Caco-2 (cell line): ENCODE measurements around the gene NOX3. TPM values are rescaled to one million over a fixed set of nuclear protein-coding genes. Genes with fewer than 3 reads are reported as not detected.

Experiments used
- Bru-seq: library from RNA; stranded (reverse); fragments of 400-500 nt; gene quantifications from one replicate; lab custom pipeline; 2021; lab: Mats Ljungman, UMichigan
- BruChase-seq, 2 experiments: library from RNA; stranded (reverse); fragments of 400-500 nt; gene quantifications; one replicate each; lab custom pipeline; 2021; lab: Mats Ljungman, UMichigan
- BruUV-seq: library from RNA; stranded (reverse); fragments of 400-500 nt; replicated peaks from 2 replicates; lab custom pipeline; 2021; lab: Mats Ljungman, UMichigan
- CTCF ChIA-PET: fragments of 300-600 bp; sonication (Branson Sonifier 250); formaldehyde crosslinking; loops from one replicate; lab custom pipeline; 2022; ENCODE audit warnings: antibody characterized with exemption; lab: Charles Lee
- POLR2A ChIA-PET: fragments of 300-600 bp; sonication (Branson Sonifier 250); formaldehyde crosslinking; loops from one replicate; lab custom pipeline; 2022; ENCODE audit warnings: antibody characterized with exemption; lab: Charles Lee
- DNase-seq, 2 experiments: peaks; one replicate each; pipeline versions ENCODE4 v3.0.0 to v3.0.0-alpha.2; 2020 to 2022
- H3K27me3 ChIP-seq: replicated peaks from 2 replicates; pipeline ENCODE4 v1.6.0; 2011; ENCODE audit warnings: low read length; ENCODE audit not compliant: control insufficient read depth, insufficient read depth
- H3K36me3 ChIP-seq: 2 replicates; pipeline ENCODE4 v1.5.1; 2011; ENCODE audit warnings: low read length; ENCODE audit not compliant: control insufficient read depth, insufficient read depth
- H3K4me1 ChIP-seq: fragments of 250-450 bp; sonication (Bioruptor Pico); 2 replicates; pipeline ENCODE4 v1.5.1; 2020; ENCODE audit warnings: mild to moderate bottlenecking
- H3K4me3 ChIP-seq: 2 replicates; pipeline ENCODE4 v1.5.1; 2011; ENCODE audit warnings: low read depth, mild to moderate bottlenecking, control low read depth, low read length
- H3K9me3 ChIP-seq: fragments of 250-450 bp; sonication (Bioruptor Pico); 2 replicates; pipeline ENCODE4 v1.5.1; 2020; ENCODE audit warnings: mild to moderate bottlenecking, moderate library complexity
- H3K27ac Mint-ChIP-seq: one replicate; pipeline ENCODE4 v1.8.0; 2022; ENCODE audit warnings: mixed read lengths; ENCODE audit not compliant: unreplicated experiment
- H3K27me3 Mint-ChIP-seq: one replicate; pipeline ENCODE4 v1.8.0; 2022; ENCODE audit warnings: mixed read lengths; ENCODE audit not compliant: insufficient read depth, unreplicated experiment
- H3K36me3 Mint-ChIP-seq: one replicate; pipeline ENCODE4 v1.8.0; 2022; ENCODE audit warnings: mild to moderate bottlenecking, mixed read lengths; ENCODE audit not compliant: insufficient read depth, unreplicated experiment
- H3K4me1 Mint-ChIP-seq: one replicate; pipeline ENCODE4 v1.8.0; 2022; ENCODE audit warnings: low read depth, mixed read lengths; ENCODE audit not compliant: unreplicated experiment
- H3K4me3 Mint-ChIP-seq: one replicate; pipeline ENCODE4 v1.8.0; 2022; ENCODE audit warnings: mild to moderate bottlenecking, moderate library complexity, mixed read lengths; ENCODE audit not compliant: unreplicated experiment
- H3K9me3 Mint-ChIP-seq: one replicate; pipeline ENCODE4 v1.8.0; 2022; ENCODE audit warnings: mixed read lengths; ENCODE audit not compliant: unreplicated experiment
- CTCF ChIP-seq, 2 experiments: fragments of 200-600 bp in 1 of 2; IDR thresholded peaks; 1 replicate in 1 of 2; 2 replicates in 1 of 2; pipeline versions ENCODE4 v1.5.1 to v1.8.0; 2011 to 2022; ENCODE audit warnings: antibody characterized with exemption in 1 of 2, control low read depth in 1 of 2, inconsistent platforms in 1 of 2, low read depth in 1 of 2, low read length in 1 of 2, mild to moderate bottlenecking in 1 of 2, moderate library complexity in 1 of 2; ENCODE audit not compliant: insufficient read depth in 1 of 2, severe bottlenecking in 1 of 2, unreplicated experiment in 1 of 2
- intact Hi-C: fragments of 100-400 bp; cut with micrococcal nuclease; formaldehyde crosslinking; loops from one replicate; pipeline ENCODE4 v1.10.0; 2022; ENCODE audit not compliant: unreplicated experiment
- long read RNA-seq: library from polyadenylated mRNA; stranded (forward); transcript quantifications from one replicate; pipeline ENCODE4 v2.0.0, GENCODE V29; 2022
- total RNA-seq: library from RNA; stranded (reverse); gene quantifications from 2 replicates; pipeline ENCODE4 v1.2.3, GENCODE V29; 2022

Gene NOX3
- total RNA-seq (not detected in 2 replicates), Bru-seq, nascent RNA (percentile 9 among the genes with signal in this experiment), BruChase-seq, experiment 1, labeled RNA remaining after a 2-hour chase (percentile 1 among the genes with signal in this experiment), BruChase-seq, experiment 2, labeled RNA remaining after a 6-hour chase (percentile 5 among the genes with signal in this experiment)
- long read RNA-seq, result 0 reads

- Histone ChIP-seq H3K4me3 (no peak within 1 kb of the TSS), H3K9me3 (no peaks in the 10 kb centered on the region), H3K36me3 (no peaks in the 10 kb centered on the region), H3K27me3 (no peaks in the 10 kb centered on the region), H3K4me1 (no peaks in the 10 kb centered on the region)
- no peak for TF ChIP-seq CTCF (IDR thresholded peaks at IDR 0.05; ENCODE audit: insufficient read depth in 1 of 2, low read depth in 1 of 2, low read length in 1 of 2, severe bottlenecking in 1 of 2, unreplicated experiment in 1 of 2)
- no peaks in the 10 kb centered on the region for H3K27me3 Mint-ChIP-seq
- no peaks in the 10 kb centered on the region for H3K9me3 Mint-ChIP-seq
- ChIA-PET CTCF (no interaction called here), POLR2A (no interaction called here)
- H3K4me3 Mint-ChIP-seq, result no peak within 1 kb of the TSS
- H3K27ac Mint-ChIP-seq, result no peak within 1 kb of the TSS
- BruUV-seq, result no TSS peak
- no peaks in the 10 kb centered on the region for H3K4me1 Mint-ChIP-seq
- H3K36me3 Mint-ChIP-seq, result no peaks in the 10 kb centered on the region
- no peak for DNase-seq
- intact Hi-C loops, result no loop called here
Measured at GRCh38 chr6:155455766-155456165, at the start of gene NOX3. TSS of gene NOX3 (minus strand) at chr6:155455839. CDS start at chr6:155455800, 39 bp downstream.

GRCh38 chr6:155504848-155505607 is 49.4 kb upstream of the NOX3 start:
- CTCF ChIA-PET, result no interaction called here
- BruUV-seq, result no TSS peak
- intact Hi-C loops, result no loop called here

GRCh38 chr6:155502393-155502792 is 46.8 kb upstream of the NOX3 start:
- Mint-ChIP-seq H3K9me3 (peaks cover 10% of the 10 kb centered on the region), H3K36me3 (no peaks in the 10 kb centered on the region), H3K27ac (no peak overlapping the region), H3K4me3 (no peak overlapping the region), H3K27me3 (no peaks in the 10 kb centered on the region), H3K4me1 (no peaks in the 10 kb centered on the region)
- Histone ChIP-seq H3K9me3 (no peaks in the 10 kb centered on the region; the same call in 1 of the 2 replicates), H3K4me3 (no peak overlapping the region), H3K4me1 (no peaks in the 10 kb centered on the region), H3K27me3 (no peaks in the 10 kb centered on the region), H3K36me3 (no peaks in the 10 kb centered on the region)
- no peak for TF ChIP-seq CTCF (IDR thresholded peaks at IDR 0.05; ENCODE audit: insufficient read depth in 1 of 2, low read depth in 1 of 2, low read length in 1 of 2, severe bottlenecking in 1 of 2, unreplicated experiment in 1 of 2)
- CTCF ChIA-PET, result no interaction called here
- no TSS peak for BruUV-seq
- intact Hi-C loops, result no loop called here
- POLR2A ChIA-PET, result no interaction called here
- no peak for DNase-seq

More at GRCh38 chr6:155504848-155505607, 49.4 kb upstream of the NOX3 start:
- H3K9me3 Mint-ChIP-seq, result peaks cover 10% of the 10 kb centered on the region
- Histone ChIP-seq H3K36me3 (no peaks in the 10 kb centered on the region), H3K4me3 (no peak overlapping the region), H3K27me3 (no peaks in the 10 kb centered on the region), H3K9me3 (no peaks in the 10 kb centered on the region; the same call in 1 of the 2 replicates), H3K4me1 (no peaks in the 10 kb centered on the region)
- no peak overlapping the region for H3K27ac Mint-ChIP-seq
- no peaks in the 10 kb centered on the region for H3K36me3 Mint-ChIP-seq
- no peak for DNase-seq
- H3K27me3 Mint-ChIP-seq, result no peaks in the 10 kb centered on the region
- no peaks in the 10 kb centered on the region for H3K4me1 Mint-ChIP-seq
- H3K4me3 Mint-ChIP-seq, result no peak overlapping the region
- POLR2A ChIA-PET, result no interaction called here
- TF ChIP-seq CTCF (IDR thresholded peaks at IDR 0.05; ENCODE audit: insufficient read depth in 1 of 2, low read depth in 1 of 2, low read length in 1 of 2, severe bottlenecking in 1 of 2, unreplicated experiment in 1 of 2), result no peak
